H1 (cell line): Measurements from ENCODE around the gene COL5A1. TPM values are rescaled to one million over a fixed set of nuclear protein-coding genes. Genes with fewer than 3 reads are reported as not detected.

Source experiments
- CTCF ChIA-PET: fragments of 300-600 bp; sonication (Branson Sonifier 250); formaldehyde crosslinking; loops from one replicate; lab custom pipeline; 2021; ENCODE audit not compliant: partially characterized antibody; lab: Charles Lee
- POLR2A ChIA-PET: fragments of 300-600 bp; sonication (Branson Sonifier 250); formaldehyde crosslinking; loops from one replicate; lab custom pipeline; 2021; ENCODE audit warnings: inconsistent platforms; ENCODE audit not compliant: partially characterized antibody; lab: Charles Lee
- DNase-seq, 2 experiments: peaks; one replicate each; pipeline versions ENCODE4 v3.0.0 to v3.0.0-alpha.2; 2010 to 2022; ENCODE audit warnings: low spot score in 2 of 2, low read depth in 1 of 2, mixed read lengths in 1 of 2
- FAIRE-seq: peaks from 2 replicates; lab custom pipeline; 2011; peaks lifted over from hg19 to GRCh38; lab: Jason Lieb, UNC
- H2AFZ ChIP-seq: 2 replicates; pipeline ENCODE4 v1.8.1; 2012; ENCODE audit warnings: low read length, inconsistent platforms
- H2AK5ac ChIP-seq: 2 replicates; pipeline ENCODE4 v1.6.1; 2013; ENCODE audit warnings: low read depth, low read length
- H2BK120ac ChIP-seq: replicated peaks from 2 replicates; pipeline ENCODE3; 2013; ENCODE audit warnings: low read depth, low read length, inconsistent platforms
- H2BK12ac ChIP-seq: 2 replicates; pipeline ENCODE4 v1.6.1; 2013; ENCODE audit warnings: low read depth, low read length
- H2BK15ac ChIP-seq: 2 replicates; pipeline ENCODE4 v1.6.1; 2013; ENCODE audit warnings: low read length
- H2BK20ac ChIP-seq: 2 replicates; pipeline ENCODE4 v1.6.1; 2013; ENCODE audit warnings: low read length
- H2BK5ac ChIP-seq: 2 replicates; pipeline ENCODE4 v1.6.1; 2013; ENCODE audit warnings: low read depth, low read length
- H3K14ac ChIP-seq: 2 replicates; pipeline ENCODE4 v1.6.1; 2013; ENCODE audit warnings: inconsistent platforms; ENCODE audit not compliant: insufficient read length
- H3K18ac ChIP-seq: 2 replicates; pipeline ENCODE4 v1.6.1; 2013; ENCODE audit warnings: low read length; ENCODE audit errors: extremely low read depth
- H3K23ac ChIP-seq: 2 replicates; pipeline ENCODE4 v1.6.1; 2013; ENCODE audit warnings: inconsistent platforms; ENCODE audit not compliant: insufficient read length
- H3K23me2 ChIP-seq: 2 replicates; pipeline ENCODE4 v1.6.1; 2013; ENCODE audit warnings: low read depth, low read length
- H3K27ac ChIP-seq: 2 replicates; pipeline ENCODE4 v1.6.1; 2011; ENCODE audit warnings: low read depth, low read length, inconsistent platforms
- H3K27me3 ChIP-seq, 4 experiments: replicated peaks in 1 of 4; 1 replicate in 1 of 4; 2 replicates in 3 of 4; pipeline versions ENCODE4 v1.6.1 to v1.8.1; 2011 to 2013; ENCODE audit warnings: low read length in 3 of 4, mild to moderate bottlenecking in 3 of 4, inconsistent platforms in 2 of 4, mixed read lengths in 2 of 4, moderate library complexity in 1 of 4; ENCODE audit not compliant: control insufficient read depth in 3 of 4, insufficient read depth in 3 of 4; ENCODE audit errors: extremely low read depth in 1 of 4
- H3K36me3 ChIP-seq, 4 experiments: 2 replicates each; pipeline versions ENCODE4 v1.6.1 to v1.8.1; 2011 to 2013; ENCODE audit warnings: mild to moderate bottlenecking in 4 of 4, low read length in 3 of 4, moderate library complexity in 2 of 4, control low read depth in 1 of 4, inconsistent platforms in 1 of 4; ENCODE audit not compliant: insufficient read depth in 4 of 4, control insufficient read depth in 2 of 4
- H3K4ac ChIP-seq: replicated peaks from 2 replicates; pipeline ENCODE3; 2013; ENCODE audit warnings: low read length, low read depth, mixed read lengths, inconsistent platforms; ENCODE audit not compliant: insufficient read length
- H3K4me1 ChIP-seq, 4 experiments: replicated peaks in 1 of 4; 1 replicate in 1 of 4; 2 replicates in 3 of 4; pipeline versions ENCODE4 v1.6.1 to v1.8.1; 2011 to 2013; ENCODE audit warnings: low read length in 3 of 4, inconsistent platforms in 2 of 4, mixed read lengths in 1 of 4; ENCODE audit not compliant: insufficient read depth in 4 of 4, control insufficient read depth in 3 of 4
- H3K4me2 ChIP-seq, 2 experiments: 2 replicates each; pipeline versions ENCODE4 v1.6.1 to v1.8.1; 2011 to 2013; ENCODE audit warnings: low read depth in 2 of 2, low read length in 2 of 2, control low read depth in 1 of 2, inconsistent platforms in 1 of 2, mild to moderate bottlenecking in 1 of 2; ENCODE audit not compliant: insufficient read depth in 1 of 2
- H3K4me3 ChIP-seq, 4 experiments: fragments of 200-600, 300-600 bp in 1 of 4; sonication (generic), shearing (Covaris generic), sonication (Bioruptor Twin) in 1 of 4; 2 replicates each; pipeline versions ENCODE4 v1.5.1 to v1.8.1; 2011 to 2016; ENCODE audit warnings: low read length in 4 of 4, low read depth in 3 of 4, control low read depth in 2 of 4, inconsistent platforms in 2 of 4, mild to moderate bottlenecking in 2 of 4, mixed read lengths in 1 of 4, moderate library complexity in 1 of 4; ENCODE audit not compliant: insufficient read depth in 2 of 4; ENCODE audit errors: extremely low read depth in 1 of 4
- H3K56ac ChIP-seq: replicated peaks from 2 replicates; pipeline ENCODE3; 2013; ENCODE audit warnings: low read depth, mild to moderate bottlenecking, mixed read lengths, low read length, inconsistent platforms; ENCODE audit not compliant: insufficient read length
- H3K79me1 ChIP-seq: 2 replicates; pipeline ENCODE4 v1.6.1; 2013; ENCODE audit warnings: low read depth, low read length, control low read depth
- H3K79me2 ChIP-seq, 2 experiments: 2 replicates each; pipeline versions ENCODE4 v1.6.1 to v1.8.1; 2012 to 2013; ENCODE audit warnings: low read length in 2 of 2, mild to moderate bottlenecking in 2 of 2, inconsistent platforms in 1 of 2; ENCODE audit not compliant: insufficient read depth in 2 of 2, control insufficient read depth in 1 of 2
- H3K9ac ChIP-seq, 4 experiments: replicated peaks in 1 of 4; 1 replicate in 1 of 4; 2 replicates in 3 of 4; pipeline versions ENCODE4 v1.6.1 to v1.8.1; 2011 to 2013; ENCODE audit warnings: low read depth in 3 of 4, low read length in 3 of 4, control low read depth in 2 of 4, mild to moderate bottlenecking in 2 of 4, moderate library complexity in 2 of 4, inconsistent platforms in 1 of 4; ENCODE audit errors: extremely low read depth in 1 of 4
- H3K9me3 ChIP-seq, 2 experiments: 2 replicates each; pipeline versions ENCODE4 v1.6.1 to v1.8.1; 2012 to 2013; ENCODE audit warnings: mild to moderate bottlenecking in 2 of 2, moderate library complexity in 2 of 2, control low read depth in 1 of 2, inconsistent platforms in 1 of 2, low read depth in 1 of 2, low read length in 1 of 2, mixed read lengths in 1 of 2; ENCODE audit not compliant: insufficient read depth in 2 of 2
- H4K20me1 ChIP-seq, 2 experiments: replicated peaks in 1 of 2; 2 replicates each; pipeline versions ENCODE3 to v1.8.1; 2011 to 2013; ENCODE audit warnings: inconsistent platforms in 2 of 2, low read length in 2 of 2, mild to moderate bottlenecking in 1 of 2; ENCODE audit not compliant: insufficient read depth in 2 of 2, control insufficient read depth in 1 of 2
- H4K5ac ChIP-seq: 2 replicates; pipeline ENCODE4 v1.6.1; 2013; ENCODE audit warnings: low read length, low read depth, mixed read lengths, inconsistent platforms; ENCODE audit not compliant: insufficient read length
- H4K8ac ChIP-seq: 2 replicates; pipeline ENCODE4 v1.8.0; 2013; ENCODE audit warnings: mild to moderate bottlenecking, moderate library complexity, low read length, inconsistent platforms; ENCODE audit not compliant: insufficient read depth; ENCODE audit errors: extremely low read depth
- H4K91ac ChIP-seq: replicated peaks from 2 replicates; pipeline ENCODE3; 2013; ENCODE audit warnings: low read length, mixed read lengths, inconsistent platforms; ENCODE audit not compliant: insufficient read length
- HDAC6 ChIP-seq: IDR thresholded peaks from one replicate; pipeline ENCODE4 v1.7.1; 2012; ENCODE audit warnings: low read depth, mild to moderate bottlenecking, inconsistent platforms, low read length, moderate library complexity
- KDM5A ChIP-seq: fragments of 200-600 bp; IDR thresholded peaks from 2 replicates; pipeline ENCODE4 v1.7.1; 2012; ENCODE audit warnings: mild to moderate bottlenecking, low read length, inconsistent platforms, mixed read lengths
- POU5F1 ChIP-seq: IDR thresholded peaks from 2 replicates; pipeline ENCODE4 v1.6.1; 2011; ENCODE audit warnings: low read depth, mild to moderate bottlenecking, low read length, moderate library complexity
- TAF7 ChIP-seq: optimal IDR thresholded peaks from 2 replicates; pipeline ENCODE3; 2011; ENCODE audit warnings: low read depth, mild to moderate bottlenecking, inconsistent platforms, low read length, moderate library complexity, borderline replicate concordance
- WGBS, 2 experiments: shearing (Covaris generic) in 1 of 2; methylation state at CpG; one replicate each; pipeline versions ENCODE4 v1.1.6 to v1.1.7; 2013 to 2015; ENCODE audit warnings: low lambda C conversion rate in 2 of 2, mixed read lengths in 2 of 2, inconsistent platforms in 1 of 2, low coverage in 1 of 2, missing lambda C conversion rate in 1 of 2; ENCODE audit not compliant: insufficient replicate concordance in 2 of 2, insufficient coverage in 1 of 2, insufficient read length in 1 of 2; ENCODE audit errors: extremely low coverage in 1 of 2, missing lambda C conversion rate in 1 of 2; 5-methylcytosine and 5-hydroxymethylcytosine counted together
- polyA plus RNA-seq, 7 experiments: library from polyadenylated mRNA; depleted of rRNA in 3 of 7; stranded (reverse) in 5 of 7; unstranded in 2 of 7; fragments of >200 nt in 5 of 7; fragments of 200-250 nt in 2 of 7; gene quantifications; 1 replicate in 5 of 7; 2 replicates in 1 of 7; 4 replicates in 1 of 7; pipeline versions ENCODE4 v1.2.1 to v1.2.3, GENCODE V29; 2011 to 2013; ENCODE audit warnings: missing spikeins in 2 of 7, mixed read lengths in 2 of 7
- total RNA-seq: library from RNA; stranded (reverse); fragmentation: NEBNext Ultra II Directional; extraction: Animal tissue kit (Norgen Biotek cat#: 25700); gene quantifications from 2 replicates; pipeline ENCODE4 v1.2.1, GENCODE V29; 2021
- TF ChIP-seq, protein P1 (sequence below): IDR thresholded peaks from 2 replicates; pipeline ENCODE4 v1.6.1; 2011; ENCODE audit warnings: low read length, improper control_type of control experiment
- TF ChIP-seq, protein P2 (sequence below): IDR thresholded peaks from 2 replicates; pipeline ENCODE4 v1.6.1; 2012; ENCODE audit warnings: inconsistent platforms

Gene COL5A1
- total and polyA plus RNA-seq, 2 of the 8 experiments (the other 6 are each of a cell fraction or from before 2014, with no cell fraction given), result 3.8 to 12.0 TPM

- 93% methylated on average over 15 of the region's 15 CpGs; no CpG with 5 or more reads in 1 of the 2 experiments for whole genome bisulfite sequencing, 2 experiments
- H3K56ac ChIP-seq, result no peak overlapping the region
- no peak overlapping the region for H2AFZ ChIP-seq
- TF ChIP-seq, protein P1, sequence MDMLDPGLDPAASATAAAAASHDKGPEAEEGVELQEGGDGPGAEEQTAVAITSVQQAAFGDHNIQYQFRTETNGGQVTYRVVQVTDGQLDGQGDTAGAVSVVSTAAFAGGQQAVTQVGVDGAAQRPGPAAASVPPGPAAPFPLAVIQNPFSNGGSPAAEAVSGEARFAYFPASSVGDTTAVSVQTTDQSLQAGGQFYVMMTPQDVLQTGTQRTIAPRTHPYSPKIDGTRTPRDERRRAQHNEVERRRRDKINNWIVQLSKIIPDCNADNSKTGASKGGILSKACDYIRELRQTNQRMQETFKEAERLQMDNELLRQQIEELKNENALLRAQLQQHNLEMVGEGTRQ, result no peak
- no peak for TF ChIP-seq KDM5A
- TF ChIP-seq, protein P2, sequence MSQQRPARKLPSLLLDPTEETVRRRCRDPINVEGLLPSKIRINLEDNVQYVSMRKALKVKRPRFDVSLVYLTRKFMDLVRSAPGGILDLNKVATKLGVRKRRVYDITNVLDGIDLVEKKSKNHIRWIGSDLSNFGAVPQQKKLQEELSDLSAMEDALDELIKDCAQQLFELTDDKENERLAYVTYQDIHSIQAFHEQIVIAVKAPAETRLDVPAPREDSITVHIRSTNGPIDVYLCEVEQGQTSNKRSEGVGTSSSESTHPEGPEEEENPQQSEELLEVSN, result no peak
- TF ChIP-seq POU5F1, result no peak
- TF ChIP-seq TAF7, result no peak
- TF ChIP-seq HDAC6, result no peak
Observed at GRCh38 chr9:134765785-134766184, 124.2 kb downstream of the COL5A1 start.

More at GRCh38 chr9:134765785-134766184, 124.2 kb downstream of the COL5A1 start:
- H4K20me1 ChIP-seq, result peaks cover 0 to 4% of the 10 kb centered on the region in 2 experiments
- H3K23me2 ChIP-seq, result no peaks in the 10 kb centered on the region
- no peak overlapping the region for H2BK15ac ChIP-seq
- no peak overlapping the region for H3K4me2 ChIP-seq
- H3K4me3 ChIP-seq, result no peak overlapping the region
- POLR2A ChIA-PET, result no interaction called here
- no peak overlapping the region for H3K14ac ChIP-seq
- FAIRE-seq (no peak), DNase-seq (no peak)
- H2AK5ac ChIP-seq, result no peak overlapping the region
- peaks cover 0 to under 1% of the 10 kb centered on the region in 2 experiments; a peak in 1 of 4 replicates for H3K9me3 ChIP-seq
- no peaks in the 10 kb centered on the region for H3K79me2 ChIP-seq
- H3K9ac ChIP-seq, result no peak overlapping the region
- CTCF ChIA-PET, result no interaction called here
- no peak overlapping the region for H4K91ac ChIP-seq
- no peak overlapping the region for H2BK20ac ChIP-seq
- H4K5ac ChIP-seq, result no peak overlapping the region
- H3K23ac ChIP-seq, result no peak overlapping the region
- no peaks in the 10 kb centered on the region for H3K36me3 ChIP-seq
- H2BK120ac ChIP-seq, result no peak overlapping the region
- H3K27ac ChIP-seq, result no peak overlapping the region
- no peak overlapping the region for H3K4ac ChIP-seq
- no peak overlapping the region for H4K8ac ChIP-seq
- no peaks in the 10 kb centered on the region for H3K4me1 ChIP-seq
- no peaks in the 10 kb centered on the region for H3K27me3 ChIP-seq
- H2BK12ac ChIP-seq, result no peak overlapping the region
- H3K18ac ChIP-seq, result no peak overlapping the region
- no peak overlapping the region for H2BK5ac ChIP-seq
- no peaks in the 10 kb centered on the region for H3K79me1 ChIP-seq
